Hepatocyte (in vitro differentiated cells): Measurements from ENCODE around the gene HS6ST1. TPM values are rescaled to one million over a fixed set of nuclear protein-coding genes. Genes with fewer than 3 reads are reported as not detected.

ENCODE experiments used
- DNase-seq: peaks from one replicate; pipeline ENCODE4 v3.0.0-alpha.2; 2016; ENCODE audit warnings: low spot score
- H2AFZ ChIP-seq: fragments of 200-600 bp; sonication (generic); 2 replicates; pipeline ENCODE4 v1.6.0; 2016; ENCODE audit warnings: antibody characterized with exemption, mild to moderate bottlenecking
- H3K27ac ChIP-seq: fragments of 200-600 bp; sonication (generic); 2 replicates; pipeline ENCODE4 v1.5.1; 2016; ENCODE audit warnings: mild to moderate bottlenecking
- H3K27me3 ChIP-seq: fragments of 200-600 bp; sonication (generic); 2 replicates; pipeline ENCODE4 v1.6.1; 2016
- H3K36me3 ChIP-seq: fragments of 200-600 bp; sonication (generic); replicated peaks from 2 replicates; pipeline ENCODE4 v1.5.1; 2016; ENCODE audit warnings: low read depth; ENCODE audit not compliant: insufficient read depth
- H3K4me1 ChIP-seq: fragments of 200-600 bp; sonication (generic); 2 replicates; pipeline ENCODE4 v1.5.1; 2016; ENCODE audit warnings: mild to moderate bottlenecking, moderate library complexity; ENCODE audit not compliant: insufficient read depth
- H3K4me2 ChIP-seq: fragments of 200-600 bp; sonication (generic); 2 replicates; pipeline ENCODE4 v1.6.0; 2016
- H3K4me3 ChIP-seq: fragments of 200-600 bp; sonication (generic); 2 replicates; pipeline ENCODE4 v1.5.1; 2016; ENCODE audit warnings: mild to moderate bottlenecking
- H3K79me2 ChIP-seq: fragments of 200-600 bp; sonication (generic); 2 replicates; pipeline ENCODE4 v1.6.0; 2017; ENCODE audit warnings: mild to moderate bottlenecking
- H3K9me2 ChIP-seq: fragments of 200-600 bp; sonication (generic); replicated peaks from 2 replicates; pipeline ENCODE4 v1.6.0; 2017; ENCODE audit warnings: mild to moderate bottlenecking; ENCODE audit not compliant: insufficient read depth
- H3K9me3 ChIP-seq: fragments of 200-600 bp; sonication (generic); 2 replicates; pipeline ENCODE4 v1.5.1; 2016; ENCODE audit warnings: low read depth, mild to moderate bottlenecking
- H4K20me1 ChIP-seq: fragments of 200-600 bp; sonication (generic); 2 replicates; pipeline ENCODE4 v1.6.0; 2016; ENCODE audit warnings: mild to moderate bottlenecking; ENCODE audit not compliant: insufficient read depth, poor library complexity, severe bottlenecking
- EZH2 ChIP-seq: fragments of 200-600 bp; sonication (generic); IDR thresholded peaks from 2 replicates; pipeline ENCODE4 v1.6.1; 2016; ENCODE audit warnings: antibody characterized with exemption, mild to moderate bottlenecking, borderline replicate concordance
- EZH2phosphoT487 ChIP-seq: fragments of 200-600 bp; sonication (generic); IDR thresholded peaks from one replicate; pipeline ENCODE4 v1.6.1; 2018; ENCODE audit warnings: antibody characterized with exemption, mild to moderate bottlenecking, low read depth, moderate library complexity; ENCODE audit not compliant: unreplicated experiment, severe bottlenecking
- WGBS: methylation state at CpG from one replicate; pipeline ENCODE4 v1.1.6; 2016; ENCODE audit warnings: low lambda C conversion rate; ENCODE audit errors: missing lambda C conversion rate; 5-methylcytosine and 5-hydroxymethylcytosine counted together
- polyA plus RNA-seq: library from polyadenylated mRNA; unstranded; fragments of >200 nt; fragmentation: Nextera tagmentation; extraction: Ambion mirVana; gene quantifications from 2 replicates; pipeline ENCODE4 v1.2.1, GENCODE V29; 2016
- total RNA-seq: library from RNA; depleted of rRNA; stranded (reverse); fragments of >200 nt; gene quantifications from 2 replicates; pipeline ENCODE4 v1.2.3, GENCODE V29; 2014
- TF ChIP-seq, protein P1 (sequence below): fragments of 200-600 bp; sonication (generic); IDR thresholded peaks from 2 replicates; pipeline ENCODE4 v1.5.1; 2016; ENCODE audit warnings: antibody characterized with exemption, mild to moderate bottlenecking; ENCODE audit not compliant: poor library complexity

Gene HS6ST1
- total and polyA plus RNA-seq, 2 experiments from 2014 or later, result 46.7 to 48.3 TPM

DNA sequence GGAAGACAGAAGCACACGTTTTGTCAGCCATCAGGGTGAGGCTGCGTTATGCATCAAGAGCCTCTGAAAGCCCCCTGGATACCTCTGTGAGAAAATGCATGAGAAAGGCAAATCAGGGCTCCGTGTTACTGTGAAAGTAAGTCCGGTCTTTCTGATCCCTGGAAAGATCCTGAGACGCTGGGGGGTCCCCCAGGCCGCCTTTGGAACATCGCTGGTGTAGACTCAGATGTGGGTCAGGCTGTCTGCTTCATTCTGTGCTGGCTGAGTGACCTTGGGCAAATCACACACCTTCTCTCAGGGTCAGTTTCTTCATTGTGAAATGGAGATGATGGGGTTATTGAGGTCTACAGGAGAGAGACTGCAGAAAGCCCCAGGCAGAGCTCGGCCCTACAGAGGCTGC is 42.0 kb upstream of the HS6ST1 start:
- no peaks in the 10 kb centered on the region for H3K9me3 ChIP-seq
- H3K4me3 ChIP-seq, result no peak overlapping the region
- no peaks in the 10 kb centered on the region for H3K27me3 ChIP-seq
- H3K27ac ChIP-seq, result no peak overlapping the region
- H2AFZ ChIP-seq, result no peak overlapping the region
- no peak for DNase-seq
- H3K79me2 ChIP-seq, result no peaks in the 10 kb centered on the region
- 95% methylated on average over 8 of the region's 8 CpGs for WGBS
- H4K20me1 ChIP-seq, result no peaks in the 10 kb centered on the region
- TF ChIP-seq EZH2phosphoT487, result no peak
- TF ChIP-seq EZH2, result no peak
- TF ChIP-seq, protein P1, sequence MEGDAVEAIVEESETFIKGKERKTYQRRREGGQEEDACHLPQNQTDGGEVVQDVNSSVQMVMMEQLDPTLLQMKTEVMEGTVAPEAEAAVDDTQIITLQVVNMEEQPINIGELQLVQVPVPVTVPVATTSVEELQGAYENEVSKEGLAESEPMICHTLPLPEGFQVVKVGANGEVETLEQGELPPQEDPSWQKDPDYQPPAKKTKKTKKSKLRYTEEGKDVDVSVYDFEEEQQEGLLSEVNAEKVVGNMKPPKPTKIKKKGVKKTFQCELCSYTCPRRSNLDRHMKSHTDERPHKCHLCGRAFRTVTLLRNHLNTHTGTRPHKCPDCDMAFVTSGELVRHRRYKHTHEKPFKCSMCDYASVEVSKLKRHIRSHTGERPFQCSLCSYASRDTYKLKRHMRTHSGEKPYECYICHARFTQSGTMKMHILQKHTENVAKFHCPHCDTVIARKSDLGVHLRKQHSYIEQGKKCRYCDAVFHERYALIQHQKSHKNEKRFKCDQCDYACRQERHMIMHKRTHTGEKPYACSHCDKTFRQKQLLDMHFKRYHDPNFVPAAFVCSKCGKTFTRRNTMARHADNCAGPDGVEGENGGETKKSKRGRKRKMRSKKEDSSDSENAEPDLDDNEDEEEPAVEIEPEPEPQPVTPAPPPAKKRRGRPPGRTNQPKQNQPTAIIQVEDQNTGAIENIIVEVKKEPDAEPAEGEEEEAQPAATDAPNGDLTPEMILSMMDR, result no peak
- H3K36me3 ChIP-seq, result no peaks in the 10 kb centered on the region
- H3K9me2 ChIP-seq, result no peaks in the 10 kb centered on the region
- no peak overlapping the region for H3K4me2 ChIP-seq
- peaks cover 17% of the 10 kb centered on the region for H3K4me1 ChIP-seq

DNA sequence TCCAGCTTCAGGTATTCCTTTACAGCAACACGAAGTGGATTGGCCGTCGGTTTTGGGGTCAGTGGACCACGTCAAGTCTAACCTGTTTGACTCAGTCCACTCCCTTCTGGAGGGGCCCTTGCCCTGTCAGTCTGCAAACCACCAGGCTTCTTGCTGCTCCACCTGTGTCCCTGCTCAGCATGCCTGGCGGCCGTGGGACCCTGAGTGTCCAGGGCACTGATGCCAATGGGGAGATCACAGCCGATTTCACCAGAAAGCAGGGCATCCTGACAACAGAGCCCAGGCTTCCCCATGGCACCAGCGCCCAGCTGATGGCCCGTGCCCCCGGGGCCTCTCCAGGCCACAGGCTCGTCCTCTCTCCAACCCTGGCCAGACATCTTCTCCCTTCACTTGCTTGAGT is 41.2 kb upstream of the HS6ST1 start:
- Histone ChIP-seq H3K27me3 (no peaks in the 10 kb centered on the region), H3K79me2 (no peaks in the 10 kb centered on the region), H3K4me2 (no peak overlapping the region), H3K4me1 (peaks cover 17% of the 10 kb centered on the region), H3K9me3 (no peaks in the 10 kb centered on the region), H3K9me2 (no peaks in the 10 kb centered on the region), H3K36me3 (no peaks in the 10 kb centered on the region), H2AFZ (no peak overlapping the region), H3K4me3 (no peak overlapping the region), H4K20me1 (no peaks in the 10 kb centered on the region), H3K27ac (no peak overlapping the region)
- TF ChIP-seq EZH2phosphoT487 (no peak), EZH2 (no peak)
- TF ChIP-seq, protein P1, result no peak
- WGBS, result 94% methylated on average over 11 of the region's 11 CpGs
- DNase-seq, result no peak

DNA sequence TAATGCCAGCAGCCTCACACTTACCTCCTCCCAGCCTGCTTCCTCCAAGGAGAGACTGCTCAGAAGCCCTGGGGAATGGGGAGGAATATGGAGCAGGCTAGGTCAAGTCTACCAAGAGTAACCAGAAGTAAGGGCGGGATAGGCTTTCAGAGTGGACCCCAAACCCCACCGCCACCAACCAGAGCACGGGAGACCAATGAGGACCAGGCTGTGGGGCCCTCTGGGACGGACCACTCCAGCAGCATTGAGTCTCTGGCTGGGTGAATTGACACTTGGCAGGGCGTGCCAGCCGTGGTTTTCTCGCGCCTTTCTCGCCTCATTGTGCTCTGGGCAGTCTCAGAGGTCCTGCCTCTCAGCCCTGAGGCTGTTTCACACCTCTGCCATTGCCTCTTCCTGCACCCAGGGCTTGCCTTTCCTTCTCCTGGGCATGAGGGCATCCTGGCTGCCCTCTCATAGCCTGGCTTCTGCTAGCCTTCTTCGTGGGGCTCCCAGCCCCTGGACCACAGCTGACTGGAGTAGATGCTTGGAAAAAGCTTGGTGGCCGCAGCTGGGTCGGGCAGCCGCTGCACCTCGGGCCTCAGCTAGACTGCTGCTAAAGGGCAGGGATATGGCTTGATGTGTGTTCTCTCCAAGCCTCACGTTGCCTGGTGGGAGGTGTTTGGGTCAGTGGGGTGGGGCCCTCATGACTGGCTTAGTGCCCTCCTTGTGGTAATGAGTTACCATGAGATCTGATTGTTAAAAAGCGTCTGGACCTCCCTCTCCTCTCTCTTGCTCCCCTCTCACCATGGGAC is 40.5 kb upstream of the HS6ST1 start:
- Histone ChIP-seq H3K4me3 (no peak overlapping the region), H3K4me2 (no peak overlapping the region), H3K27me3 (no peaks in the 10 kb centered on the region), H3K4me1 (peaks cover 17% of the 10 kb centered on the region), H2AFZ (no peak overlapping the region), H3K27ac (no peak overlapping the region), H3K79me2 (no peaks in the 10 kb centered on the region), H3K9me3 (no peaks in the 10 kb centered on the region), H4K20me1 (no peaks in the 10 kb centered on the region), H3K9me2 (no peaks in the 10 kb centered on the region), H3K36me3 (no peaks in the 10 kb centered on the region)
- TF ChIP-seq EZH2 (no peak), EZH2phosphoT487 (no peak)
- TF ChIP-seq, protein P1, result no peak
- no peak for DNase-seq
- WGBS, result 92% methylated on average over 16 of the region's 16 CpGs
